GM20431 (cell line): ENCODE measurements around the gene BBS12.

Experiments
- in situ Hi-C: fragments of 300-500 bp; cut with MseI, MboI; formaldehyde crosslinking; loops from one replicate; pipeline ENCODE4 v1.15.0; 2020; ENCODE audit warnings: low sequenced_read_pairs; ENCODE audit not compliant: unreplicated experiment

BBS12 gene

GRCh38 chr4:122711919-122712318, 20.6 kb upstream of the BBS12 start:
- in situ Hi-C loops, result no loop called here

- in situ Hi-C loops, result no loop called here
These were observed 19.7 kb upstream of the BBS12 start for GRCh38 chr4:122712782-122713181.

GRCh38 chr4:122715221-122715620, 17.3 kb upstream of the BBS12 start:
- in situ Hi-C loops, result no loop called here

- in situ Hi-C loops, result no loop called here
These were observed 15.6 kb upstream of the BBS12 start for GRCh38 chr4:122716825-122717448.

GRCh38 chr4:122718281-122718680, 14.2 kb upstream of the BBS12 start:
- in situ Hi-C loops, result no loop called here

- in situ Hi-C loops, result no loop called here
These were observed 10.2 kb upstream of the BBS12 start for GRCh38 chr4:122722256-122722655.

GRCh38 chr4:122728856-122729255, 3.6 kb upstream of the BBS12 start:
- in situ Hi-C loops, result no loop called here

- in situ Hi-C loops, result no loop called here
These were observed 828 bp upstream of the BBS12 start for GRCh38 chr4:122731676-122732075.

- in situ Hi-C loops, result no loop called here
These were observed 1.2 kb downstream of the BBS12 start for GRCh38 chr4:122733787-122734120.

GRCh38 chr4:122739174-122739573, 6.7 kb downstream of the BBS12 start:
- in situ Hi-C loops, result no loop called here

GRCh38 chr4:122742933-122743829, 10.7 kb downstream of the BBS12 start:
- in situ Hi-C loops, result no loop called here

GRCh38 chr4:122744229-122744628, 11.7 kb downstream of the BBS12 start:
- in situ Hi-C loops, result no loop called here

- in situ Hi-C loops, result no loop called here
These were observed 14.0 kb downstream of the BBS12 start for GRCh38 chr4:122746485-122746965.

- in situ Hi-C loops, result no loop called here
These were observed 14.6 kb downstream of the BBS12 start for GRCh38 chr4:122747068-122747467.

GRCh38 chr4:122747883-122748282, 15.4 kb downstream of the BBS12 start:
- in situ Hi-C loops, result no loop called here

GRCh38 chr4:122749704-122750454, 17.4 kb downstream of the BBS12 start:
- in situ Hi-C loops, result loop anchor here (10.0 kb wide), 1 partner anchor 155 kb away; no protein-coding TSS in a partner anchor

- in situ Hi-C loops, result loop anchor here (10.0 kb wide), 1 partner anchor 149 kb away; no protein-coding TSS in a partner anchor
These were observed 23.2 kb downstream of the BBS12 start for GRCh38 chr4:122755675-122756074.

GRCh38 chr4:122758033-122758432, 25.5 kb downstream of the BBS12 start:
- in situ Hi-C loops, result loop anchor here (10.0 kb wide), 1 partner anchor 147 kb away; no protein-coding TSS in a partner anchor

GRCh38 chr4:122759639-122760310, 27.3 kb downstream of the BBS12 start:
- in situ Hi-C loops, result loop anchor here (10.0 kb wide), 1 partner anchor 145 kb away; no protein-coding TSS in a partner anchor

- in situ Hi-C loops, result no loop called here
These were observed 30.0 kb downstream of the BBS12 start for GRCh38 chr4:122762520-122762919.
